ENCODE results near the gene ATP5PF.
"Not testable (repeated sequence)": the region's sequence is repeated elsewhere in the genome, so short reads cannot be mapped to it uniquely, and the experiment has no call there.

ATP5PF gene

GRCh38 chr21:25721987-25722386, 12.7 kb downstream of the ATP5PF start:
- DNase-seq, result no peak

DNA sequence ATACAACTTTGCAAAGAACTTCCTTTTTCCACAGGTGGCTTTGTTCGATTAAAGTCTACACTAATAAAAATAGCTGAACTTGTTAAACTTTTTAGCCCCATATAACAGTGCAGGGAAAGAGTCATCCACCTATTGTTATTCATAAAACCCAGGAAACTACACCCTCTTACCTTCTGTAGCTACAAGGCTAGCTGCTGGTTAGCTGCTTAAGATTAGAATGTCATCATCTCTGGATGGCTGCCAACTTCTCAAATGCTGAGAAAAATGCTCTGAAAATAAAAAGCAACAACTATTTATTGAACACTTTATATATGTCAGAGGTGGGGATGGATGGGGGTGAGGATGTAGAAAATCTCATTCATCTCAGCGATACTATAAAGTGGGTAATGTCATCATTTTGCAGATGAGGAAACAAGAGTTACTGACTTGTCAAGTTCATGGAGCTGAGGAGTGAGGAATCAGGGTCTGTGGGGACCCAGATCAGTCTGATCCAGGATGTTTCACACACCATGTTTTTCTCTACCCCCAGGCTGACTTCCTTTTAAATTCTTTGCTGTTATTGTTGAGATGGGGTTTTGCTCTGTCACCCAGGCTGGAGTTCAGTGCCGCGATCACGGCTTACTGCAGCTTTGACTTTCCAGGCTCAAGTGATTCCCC, 17.1 kb downstream of the ATP5PF start:
- DNase-seq, result no peak

- DNase-seq, result not testable (repeated sequence)
Measured at GRCh38 chr21:25714066-25714465, 20.6 kb downstream of the ATP5PF start.

DNA sequence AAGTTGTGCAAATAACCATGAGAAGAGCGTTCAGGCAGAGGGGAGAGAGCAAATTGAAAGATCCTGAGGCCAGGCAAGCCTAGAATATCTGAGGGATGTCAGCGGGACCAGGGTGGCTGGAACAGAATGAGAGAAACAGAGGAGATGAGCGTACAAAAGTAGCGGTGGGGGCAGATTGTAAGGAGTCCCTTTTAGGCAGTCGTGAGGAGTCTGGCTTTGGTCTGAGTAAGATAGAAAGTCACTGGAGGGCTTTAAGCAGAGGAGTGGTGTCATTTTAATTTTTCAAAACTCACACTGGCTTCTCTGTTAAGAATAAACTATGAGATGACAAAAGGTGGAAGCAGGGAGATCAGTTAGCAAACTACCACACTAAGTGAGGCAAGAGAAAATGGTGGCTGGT, 24.2 kb downstream of the ATP5PF start:
- DNase-seq, result no peak

DNA sequence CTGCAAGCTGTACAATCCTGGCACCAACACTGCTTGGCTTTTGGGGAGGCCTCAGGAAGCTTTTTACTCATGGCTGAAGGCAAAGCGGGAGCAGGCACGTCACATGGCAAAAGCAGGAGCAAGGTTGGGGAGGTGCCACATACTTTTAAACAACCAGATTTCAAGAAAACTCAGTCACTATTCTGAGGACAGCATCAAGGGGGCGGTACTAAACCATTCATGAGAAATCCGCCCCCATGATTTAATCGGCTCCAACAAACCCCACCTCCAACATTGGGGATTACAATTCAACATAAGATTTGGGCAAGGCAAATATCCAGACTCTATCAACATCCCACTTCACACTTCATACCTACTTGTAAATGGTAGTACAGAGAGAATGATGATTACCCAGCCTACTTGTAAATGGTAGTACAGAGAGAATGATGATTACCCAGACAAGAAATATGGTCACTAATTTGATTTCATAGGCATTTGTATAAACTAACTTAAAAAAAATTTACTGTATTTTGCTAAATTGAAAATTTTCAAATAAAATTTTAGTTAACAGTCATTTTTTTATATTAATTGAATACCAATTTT, 24.9 kb downstream of the ATP5PF start:
- DNase-seq, result no peak

DNA sequence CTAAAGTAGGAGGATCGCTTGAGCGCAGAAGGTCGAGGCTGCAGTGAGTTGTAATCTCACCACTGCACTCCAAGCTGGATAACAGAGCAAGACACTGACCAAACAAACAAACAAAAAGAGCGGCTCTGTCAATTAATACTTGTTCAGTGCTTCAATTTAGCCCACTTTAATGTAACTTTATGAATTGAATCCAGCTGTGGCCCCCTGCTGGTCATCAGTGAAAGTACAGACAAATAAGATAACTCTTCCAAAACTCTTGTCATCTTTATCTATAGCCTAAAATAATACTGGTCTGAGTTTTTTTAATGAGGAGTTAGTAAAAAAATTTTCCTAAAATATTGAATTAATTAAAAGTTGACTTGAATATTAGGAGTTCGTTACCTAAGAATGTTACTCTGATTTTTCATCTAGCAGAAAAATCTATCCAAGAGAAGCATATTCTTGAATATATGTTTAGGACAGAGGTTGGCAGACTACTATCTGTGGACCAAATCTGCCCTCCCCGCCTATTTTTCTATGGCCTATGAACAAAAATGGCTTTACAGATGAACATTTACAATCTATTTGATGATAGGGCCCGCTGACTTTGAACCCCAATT, 26.1 kb downstream of the ATP5PF start:
- peak; percentile 64 for DNase-seq

- DNase-seq, result no peak
Measured at GRCh38 chr21:25701529-25701928, 33.2 kb downstream of the ATP5PF start.

DNA sequence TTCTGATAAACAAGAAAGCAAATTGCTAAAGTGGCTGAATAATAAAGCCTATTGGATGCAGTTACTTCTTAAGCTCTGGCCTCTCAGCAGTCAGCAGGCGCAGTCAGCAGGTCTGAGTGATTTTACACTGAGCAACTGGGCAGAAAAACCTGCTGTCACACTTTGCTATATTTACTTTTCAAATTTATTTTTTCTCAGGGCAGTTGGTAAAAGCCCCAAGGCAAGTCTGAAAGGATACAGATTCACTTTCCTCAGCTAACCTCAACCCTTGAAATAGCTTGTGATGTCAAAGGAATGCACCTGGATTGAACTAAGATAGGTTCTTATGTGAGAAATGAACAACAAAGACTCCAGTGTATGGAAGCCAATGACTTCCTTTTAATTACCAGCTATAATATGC, 34.0 kb downstream of the ATP5PF start:
- DNase-seq, result no peak

DNA sequence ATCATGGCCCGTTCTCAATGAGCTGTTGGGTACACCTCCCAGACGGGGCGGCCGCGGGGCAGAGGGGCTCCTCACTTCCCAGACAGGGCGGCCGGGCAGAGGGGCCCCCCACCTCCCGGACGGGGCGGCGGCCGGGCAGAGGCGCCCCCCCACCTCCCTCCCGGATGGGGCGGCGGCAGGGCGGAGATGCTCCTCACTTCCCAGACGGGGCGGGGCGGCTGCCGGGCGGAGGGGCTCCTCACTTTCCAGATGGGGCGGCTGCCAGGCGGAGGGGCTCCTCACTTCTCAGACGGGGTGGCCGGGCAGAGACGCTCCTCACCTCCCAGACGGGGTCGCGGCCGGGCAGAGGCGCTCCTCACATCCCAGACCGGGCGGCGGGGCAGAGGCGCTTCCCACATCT, 39.2 kb downstream of the ATP5PF start:
- not testable (repeated sequence) for DNase-seq

GRCh38 chr21:25691976-25692375, 42.7 kb downstream of the ATP5PF start:
- no peak for DNase-seq

GRCh38 chr21:25689226-25689625, 45.5 kb downstream of the ATP5PF start:
- DNase-seq, result no peak

- no peak for DNase-seq
Measured at GRCh38 chr21:25688275-25689155, 46.2 kb downstream of the ATP5PF start.

GRCh38 chr21:25687787-25688186, 46.9 kb downstream of the ATP5PF start:
- DNase-seq, result no peak

- DNase-seq, result no peak
Measured at GRCh38 chr21:25682382-25682781, 52.3 kb downstream of the ATP5PF start.

DNA sequence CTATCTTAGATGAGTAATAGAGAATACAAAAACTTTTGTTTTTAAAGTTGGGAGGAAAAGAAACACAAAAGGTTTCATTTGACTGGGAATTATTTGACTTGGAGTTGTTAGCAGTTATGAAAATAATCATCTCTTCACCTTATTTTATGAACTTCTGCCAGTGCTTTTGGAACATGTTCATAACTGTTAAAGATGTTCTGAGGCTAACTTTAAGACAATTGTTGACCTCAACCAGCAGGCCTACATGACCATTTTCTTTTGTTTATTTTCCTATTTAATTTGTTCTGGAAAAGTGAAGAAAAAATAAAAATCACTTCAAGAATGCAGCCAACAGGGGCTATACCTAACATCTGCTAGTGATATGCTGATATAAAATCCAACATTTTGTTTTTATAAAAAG, 58.3 kb downstream of the ATP5PF start:
- no peak for DNase-seq
